H1 (cell line): ENCODE data around the gene CFAP97. TPM values are rescaled to one million over a fixed set of nuclear protein-coding genes. Genes with fewer than 3 reads are reported as not detected.

Experiments used
- CTCF ChIA-PET: fragments of 300-600 bp; sonication (Branson Sonifier 250); formaldehyde crosslinking; loops from one replicate; lab custom pipeline; 2021; ENCODE audit not compliant: partially characterized antibody; lab: Charles Lee
- POLR2A ChIA-PET: fragments of 300-600 bp; sonication (Branson Sonifier 250); formaldehyde crosslinking; loops from one replicate; lab custom pipeline; 2021; ENCODE audit warnings: inconsistent platforms; ENCODE audit not compliant: partially characterized antibody; lab: Charles Lee
- DNase-seq, 2 experiments: peaks; one replicate each; pipeline versions ENCODE4 v3.0.0 to v3.0.0-alpha.2; 2010 to 2022; ENCODE audit warnings: low spot score in 2 of 2, low read depth in 1 of 2, mixed read lengths in 1 of 2
- FAIRE-seq: peaks from 2 replicates; lab custom pipeline; 2011; peaks lifted over from hg19 to GRCh38; lab: Jason Lieb, UNC
- H2AFZ ChIP-seq: 2 replicates; pipeline ENCODE4 v1.8.1; 2012; ENCODE audit warnings: low read length, inconsistent platforms
- H2AK5ac ChIP-seq: 2 replicates; pipeline ENCODE4 v1.6.1; 2013; ENCODE audit warnings: low read depth, low read length
- H2BK120ac ChIP-seq: replicated peaks from 2 replicates; pipeline ENCODE3; 2013; ENCODE audit warnings: low read depth, low read length, inconsistent platforms
- H2BK12ac ChIP-seq: 2 replicates; pipeline ENCODE4 v1.6.1; 2013; ENCODE audit warnings: low read depth, low read length
- H2BK15ac ChIP-seq: 2 replicates; pipeline ENCODE4 v1.6.1; 2013; ENCODE audit warnings: low read length
- H2BK20ac ChIP-seq: 2 replicates; pipeline ENCODE4 v1.6.1; 2013; ENCODE audit warnings: low read length
- H2BK5ac ChIP-seq: 2 replicates; pipeline ENCODE4 v1.6.1; 2013; ENCODE audit warnings: low read depth, low read length
- H3K14ac ChIP-seq: 2 replicates; pipeline ENCODE4 v1.6.1; 2013; ENCODE audit warnings: inconsistent platforms; ENCODE audit not compliant: insufficient read length
- H3K18ac ChIP-seq: 2 replicates; pipeline ENCODE4 v1.6.1; 2013; ENCODE audit warnings: low read length; ENCODE audit errors: extremely low read depth
- H3K23ac ChIP-seq: 2 replicates; pipeline ENCODE4 v1.6.1; 2013; ENCODE audit warnings: inconsistent platforms; ENCODE audit not compliant: insufficient read length
- H3K23me2 ChIP-seq: 2 replicates; pipeline ENCODE4 v1.6.1; 2013; ENCODE audit warnings: low read depth, low read length
- H3K27ac ChIP-seq: 2 replicates; pipeline ENCODE4 v1.6.1; 2011; ENCODE audit warnings: low read depth, low read length, inconsistent platforms
- H3K27me3 ChIP-seq, 4 experiments: replicated peaks in 1 of 4; 1 replicate in 1 of 4; 2 replicates in 3 of 4; pipeline versions ENCODE4 v1.6.1 to v1.8.1; 2011 to 2013; ENCODE audit warnings: low read length in 3 of 4, mild to moderate bottlenecking in 3 of 4, inconsistent platforms in 2 of 4, mixed read lengths in 2 of 4, moderate library complexity in 1 of 4; ENCODE audit not compliant: control insufficient read depth in 3 of 4, insufficient read depth in 3 of 4; ENCODE audit errors: extremely low read depth in 1 of 4
- H3K36me3 ChIP-seq, 4 experiments: 2 replicates each; pipeline versions ENCODE4 v1.6.1 to v1.8.1; 2011 to 2013; ENCODE audit warnings: mild to moderate bottlenecking in 4 of 4, low read length in 3 of 4, moderate library complexity in 2 of 4, control low read depth in 1 of 4, inconsistent platforms in 1 of 4; ENCODE audit not compliant: insufficient read depth in 4 of 4, control insufficient read depth in 2 of 4
- H3K4ac ChIP-seq: replicated peaks from 2 replicates; pipeline ENCODE3; 2013; ENCODE audit warnings: low read length, low read depth, mixed read lengths, inconsistent platforms; ENCODE audit not compliant: insufficient read length
- H3K4me1 ChIP-seq, 4 experiments: replicated peaks in 1 of 4; 1 replicate in 1 of 4; 2 replicates in 3 of 4; pipeline versions ENCODE4 v1.6.1 to v1.8.1; 2011 to 2013; ENCODE audit warnings: low read length in 3 of 4, inconsistent platforms in 2 of 4, mixed read lengths in 1 of 4; ENCODE audit not compliant: insufficient read depth in 4 of 4, control insufficient read depth in 3 of 4
- H3K4me2 ChIP-seq, 2 experiments: 2 replicates each; pipeline versions ENCODE4 v1.6.1 to v1.8.1; 2011 to 2013; ENCODE audit warnings: low read depth in 2 of 2, low read length in 2 of 2, control low read depth in 1 of 2, inconsistent platforms in 1 of 2, mild to moderate bottlenecking in 1 of 2; ENCODE audit not compliant: insufficient read depth in 1 of 2
- H3K4me3 ChIP-seq, 4 experiments: fragments of 200-600, 300-600 bp in 1 of 4; sonication (generic), shearing (Covaris generic), sonication (Bioruptor Twin) in 1 of 4; 2 replicates each; pipeline versions ENCODE4 v1.5.1 to v1.8.1; 2011 to 2016; ENCODE audit warnings: low read length in 4 of 4, low read depth in 3 of 4, control low read depth in 2 of 4, inconsistent platforms in 2 of 4, mild to moderate bottlenecking in 2 of 4, mixed read lengths in 1 of 4, moderate library complexity in 1 of 4; ENCODE audit not compliant: insufficient read depth in 2 of 4; ENCODE audit errors: extremely low read depth in 1 of 4
- H3K56ac ChIP-seq: replicated peaks from 2 replicates; pipeline ENCODE3; 2013; ENCODE audit warnings: low read depth, mild to moderate bottlenecking, mixed read lengths, low read length, inconsistent platforms; ENCODE audit not compliant: insufficient read length
- H3K79me1 ChIP-seq: 2 replicates; pipeline ENCODE4 v1.6.1; 2013; ENCODE audit warnings: low read depth, low read length, control low read depth
- H3K79me2 ChIP-seq, 2 experiments: 2 replicates each; pipeline versions ENCODE4 v1.6.1 to v1.8.1; 2012 to 2013; ENCODE audit warnings: low read length in 2 of 2, mild to moderate bottlenecking in 2 of 2, inconsistent platforms in 1 of 2; ENCODE audit not compliant: insufficient read depth in 2 of 2, control insufficient read depth in 1 of 2
- H3K9ac ChIP-seq, 4 experiments: replicated peaks in 1 of 4; 1 replicate in 1 of 4; 2 replicates in 3 of 4; pipeline versions ENCODE4 v1.6.1 to v1.8.1; 2011 to 2013; ENCODE audit warnings: low read depth in 3 of 4, low read length in 3 of 4, control low read depth in 2 of 4, mild to moderate bottlenecking in 2 of 4, moderate library complexity in 2 of 4, inconsistent platforms in 1 of 4; ENCODE audit errors: extremely low read depth in 1 of 4
- H3K9me3 ChIP-seq, 2 experiments: 2 replicates each; pipeline versions ENCODE4 v1.6.1 to v1.8.1; 2012 to 2013; ENCODE audit warnings: mild to moderate bottlenecking in 2 of 2, moderate library complexity in 2 of 2, control low read depth in 1 of 2, inconsistent platforms in 1 of 2, low read depth in 1 of 2, low read length in 1 of 2, mixed read lengths in 1 of 2; ENCODE audit not compliant: insufficient read depth in 2 of 2
- H4K20me1 ChIP-seq, 2 experiments: replicated peaks in 1 of 2; 2 replicates each; pipeline versions ENCODE3 to v1.8.1; 2011 to 2013; ENCODE audit warnings: inconsistent platforms in 2 of 2, low read length in 2 of 2, mild to moderate bottlenecking in 1 of 2; ENCODE audit not compliant: insufficient read depth in 2 of 2, control insufficient read depth in 1 of 2
- H4K5ac ChIP-seq: 2 replicates; pipeline ENCODE4 v1.6.1; 2013; ENCODE audit warnings: low read length, low read depth, mixed read lengths, inconsistent platforms; ENCODE audit not compliant: insufficient read length
- H4K8ac ChIP-seq: 2 replicates; pipeline ENCODE4 v1.8.0; 2013; ENCODE audit warnings: mild to moderate bottlenecking, moderate library complexity, low read length, inconsistent platforms; ENCODE audit not compliant: insufficient read depth; ENCODE audit errors: extremely low read depth
- H4K91ac ChIP-seq: replicated peaks from 2 replicates; pipeline ENCODE3; 2013; ENCODE audit warnings: low read length, mixed read lengths, inconsistent platforms; ENCODE audit not compliant: insufficient read length
- CHD2 ChIP-seq: IDR thresholded peaks from 2 replicates; pipeline ENCODE4 v1.6.1; 2012; ENCODE audit warnings: low read length, improper control_type of control experiment
- HDAC2 ChIP-seq, 2 experiments: fragments of 300-600 bp in 1 of 2; sonication (generic) in 1 of 2; IDR thresholded peaks; 2 replicates each; pipeline ENCODE4 v1.6.1; 2011 to 2012; ENCODE audit warnings: low read depth in 2 of 2, low read length in 2 of 2, mild to moderate bottlenecking in 2 of 2, moderate library complexity in 2 of 2, borderline replicate concordance in 1 of 2, inconsistent platforms in 1 of 2
- KDM1A ChIP-seq: fragments of 200-600, 300-600 bp; sonication (generic); IDR thresholded peaks from 2 replicates; pipeline ENCODE4 v1.7.1; 2016; ENCODE audit warnings: mild to moderate bottlenecking, low read length, borderline replicate concordance
- NANOG ChIP-seq: IDR thresholded peaks from 2 replicates; pipeline ENCODE4 v1.6.1; 2011; ENCODE audit warnings: low read length, low read depth, mild to moderate bottlenecking, inconsistent platforms; ENCODE audit not compliant: insufficient read depth, poor library complexity, severe bottlenecking
- NRF1 ChIP-seq: IDR thresholded peaks from 2 replicates; pipeline ENCODE4 v1.6.1; 2011; ENCODE audit warnings: mild to moderate bottlenecking, low read depth, low read length, improper control_type of control experiment
- POU5F1 ChIP-seq: IDR thresholded peaks from 2 replicates; pipeline ENCODE4 v1.6.1; 2011; ENCODE audit warnings: low read depth, mild to moderate bottlenecking, low read length, moderate library complexity
- SIRT6 ChIP-seq: IDR thresholded peaks from one replicate; pipeline ENCODE4 v1.7.1; 2012; ENCODE audit warnings: low read length, inconsistent platforms
- SIX5 ChIP-seq: IDR thresholded peaks from 2 replicates; pipeline ENCODE4 v1.6.1; 2011; ENCODE audit warnings: mild to moderate bottlenecking, low read depth, low read length
- SP2 ChIP-seq: IDR thresholded peaks from 2 replicates; pipeline ENCODE4 v1.6.1; 2012; ENCODE audit warnings: mild to moderate bottlenecking, low read length, inconsistent platforms
- WGBS, 2 experiments: shearing (Covaris generic) in 1 of 2; methylation state at CpG; one replicate each; pipeline versions ENCODE4 v1.1.6 to v1.1.7; 2013 to 2015; ENCODE audit warnings: low lambda C conversion rate in 2 of 2, mixed read lengths in 2 of 2, inconsistent platforms in 1 of 2, low coverage in 1 of 2, missing lambda C conversion rate in 1 of 2; ENCODE audit not compliant: insufficient replicate concordance in 2 of 2, insufficient coverage in 1 of 2, insufficient read length in 1 of 2; ENCODE audit errors: extremely low coverage in 1 of 2, missing lambda C conversion rate in 1 of 2; 5-methylcytosine and 5-hydroxymethylcytosine counted together
- polyA plus RNA-seq, 7 experiments: library from polyadenylated mRNA; depleted of rRNA in 3 of 7; stranded (reverse) in 5 of 7; unstranded in 2 of 7; fragments of >200 nt in 5 of 7; fragments of 200-250 nt in 2 of 7; gene quantifications; 1 replicate in 5 of 7; 2 replicates in 1 of 7; 4 replicates in 1 of 7; pipeline versions ENCODE4 v1.2.1 to v1.2.3, GENCODE V29; 2011 to 2013; ENCODE audit warnings: missing spikeins in 2 of 7, mixed read lengths in 2 of 7
- total RNA-seq: library from RNA; stranded (reverse); fragmentation: NEBNext Ultra II Directional; extraction: Animal tissue kit (Norgen Biotek cat#: 25700); gene quantifications from 2 replicates; pipeline ENCODE4 v1.2.1, GENCODE V29; 2021
- TF ChIP-seq, protein P1 (sequence below): IDR thresholded peaks from 2 replicates; pipeline ENCODE4 v1.6.1; 2012; ENCODE audit warnings: inconsistent platforms
- TF ChIP-seq, protein P2 (sequence below), 3 experiments: IDR thresholded peaks; 1 replicate in 2 of 3; 2 replicates in 1 of 3; pipeline versions ENCODE4 v1.5.1 to v1.6.1; 2011; ENCODE audit warnings: low read length in 3 of 3, mild to moderate bottlenecking in 3 of 3, inconsistent platforms in 2 of 3, low read depth in 1 of 3, moderate library complexity in 1 of 3; ENCODE audit not compliant: insufficient read depth in 1 of 3; ENCODE audit errors: control extremely low read depth in 1 of 3

Gene CFAP97
- total and polyA plus RNA-seq, 2 of the 8 experiments (the other 6 are each of a cell fraction or from before 2014, with no cell fraction given): 9.2 to 40.4 TPM

DNA sequence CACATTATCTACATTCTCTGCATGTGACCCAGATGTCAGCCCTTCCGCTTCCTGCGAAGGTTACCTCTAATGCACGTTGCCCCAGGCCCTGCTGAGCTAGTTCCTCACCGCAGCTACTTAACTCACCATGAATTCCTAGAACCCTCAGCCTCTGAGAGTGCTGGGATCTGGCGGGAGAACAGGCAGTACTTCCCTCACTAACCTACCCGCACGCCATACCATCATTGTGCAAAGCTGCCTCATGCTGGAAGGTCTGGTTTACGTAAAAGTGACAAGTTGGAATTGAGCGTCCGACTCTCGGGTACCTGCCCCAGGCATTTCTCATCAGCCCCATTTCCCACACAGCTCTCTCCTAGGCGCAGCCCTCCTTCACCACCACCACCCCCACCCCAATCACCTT lies 54.4 kb downstream of the CFAP97 start:
- Histone ChIP-seq H4K8ac (no peak overlapping the region; the same call in 1 of the 2 replicates), H3K9me3 (no peaks in the 10 kb centered on the region), H4K5ac (no peak overlapping the region), H2BK20ac (no peak overlapping the region), H3K4me2 (no peak overlapping the region), H3K23me2 (no peaks in the 10 kb centered on the region), H3K56ac (no peak overlapping the region), H3K18ac (no peak overlapping the region), H3K4ac (no peak overlapping the region), H2BK15ac (no peak overlapping the region), H3K27me3 (no peaks in the 10 kb centered on the region), H2AK5ac (no peak overlapping the region), H3K4me3 (no peak overlapping the region), H4K20me1 (peaks cover 7 to 9% of the 10 kb centered on the region in 2 experiments), H3K14ac (no peak overlapping the region), H3K4me1 (peaks cover 0 to 5% (median 2%) of the 10 kb centered on the region in 4 experiments; a peak in 2 of 7 replicates), H3K79me2 (peaks cover 0 to 7% of the 10 kb centered on the region in 2 experiments; a peak in 2 of 4 replicates), H3K9ac (no peak overlapping the region), H3K36me3 (peaks cover 0 to 28% (median 4%) of the 10 kb centered on the region in 4 experiments; a peak in 2 of 8 replicates), H2BK12ac (no peak overlapping the region), H3K79me1 (peaks cover 4% of the 10 kb centered on the region; the same call in 1 of the 2 replicates), H3K23ac (no peak overlapping the region), H2AFZ (no peak overlapping the region), H2BK5ac (no peak overlapping the region), H2BK120ac (no peak overlapping the region), H4K91ac (no peak overlapping the region), H3K27ac (no peak overlapping the region)
- FAIRE-seq: no peak
- ChIA-PET POLR2A (no interaction called here), CTCF (interaction anchor here (1.1 to 1.2 kb wide), 2 partner anchors 26 to 34 kb away, joined by 3 to 9 read pairs; no protein-coding TSS in a partner anchor)
- no peak for DNase-seq
- whole genome bisulfite sequencing, 2 experiments: 95% methylated on average over 11 of the region's 12 CpGs; no CpG with 5 or more reads in 1 of the 2 experiments
- TF ChIP-seq HDAC2 (IDR thresholded peaks at IDR 0.05; ENCODE audit: borderline replicate concordance in 1 of 2, low read depth in 2 of 2, low read length in 2 of 2): no peak
- no peak for TF ChIP-seq CHD2
- TF ChIP-seq SIX5: no peak
- no peak for TF ChIP-seq NRF1
- TF ChIP-seq NANOG: no peak
- no peak for TF ChIP-seq POU5F1
- no peak for TF ChIP-seq SP2
- TF ChIP-seq KDM1A: no peak
- TF ChIP-seq, protein P1, sequence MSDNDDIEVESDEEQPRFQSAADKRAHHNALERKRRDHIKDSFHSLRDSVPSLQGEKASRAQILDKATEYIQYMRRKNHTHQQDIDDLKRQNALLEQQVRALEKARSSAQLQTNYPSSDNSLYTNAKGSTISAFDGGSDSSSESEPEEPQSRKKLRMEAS: no peak
- TF ChIP-seq, protein P2, sequence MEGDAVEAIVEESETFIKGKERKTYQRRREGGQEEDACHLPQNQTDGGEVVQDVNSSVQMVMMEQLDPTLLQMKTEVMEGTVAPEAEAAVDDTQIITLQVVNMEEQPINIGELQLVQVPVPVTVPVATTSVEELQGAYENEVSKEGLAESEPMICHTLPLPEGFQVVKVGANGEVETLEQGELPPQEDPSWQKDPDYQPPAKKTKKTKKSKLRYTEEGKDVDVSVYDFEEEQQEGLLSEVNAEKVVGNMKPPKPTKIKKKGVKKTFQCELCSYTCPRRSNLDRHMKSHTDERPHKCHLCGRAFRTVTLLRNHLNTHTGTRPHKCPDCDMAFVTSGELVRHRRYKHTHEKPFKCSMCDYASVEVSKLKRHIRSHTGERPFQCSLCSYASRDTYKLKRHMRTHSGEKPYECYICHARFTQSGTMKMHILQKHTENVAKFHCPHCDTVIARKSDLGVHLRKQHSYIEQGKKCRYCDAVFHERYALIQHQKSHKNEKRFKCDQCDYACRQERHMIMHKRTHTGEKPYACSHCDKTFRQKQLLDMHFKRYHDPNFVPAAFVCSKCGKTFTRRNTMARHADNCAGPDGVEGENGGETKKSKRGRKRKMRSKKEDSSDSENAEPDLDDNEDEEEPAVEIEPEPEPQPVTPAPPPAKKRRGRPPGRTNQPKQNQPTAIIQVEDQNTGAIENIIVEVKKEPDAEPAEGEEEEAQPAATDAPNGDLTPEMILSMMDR (IDR thresholded peaks at IDR 0.05; ENCODE audit: control extremely low read depth in 1 of 3, insufficient read depth in 1 of 3, low read depth in 1 of 3, low read length in 3 of 3): no peak
- TF ChIP-seq SIRT6: no peak
